PC-3 (cell line): ENCODE data around the gene PGA3. TPM values are rescaled to one million over a fixed set of nuclear protein-coding genes. Genes with fewer than 3 reads are reported as not detected.

Experiments
- ATAC-seq: fragments of 200-7000 bp; cut with Tn5 transposase; 2 replicates; pipeline ENCODE4 v1.9.1; 2020; ENCODE audit warnings: mild to moderate bottlenecking, moderate library complexity
- BruUV-seq: library from RNA; stranded (reverse); fragments of 400-500 nt; replicated peaks from 2 replicates; lab custom pipeline; 2021; lab: Mats Ljungman, UMichigan
- CTCF ChIA-PET: fragments of 300-600 bp; sonication (Branson Sonifier 250); formaldehyde crosslinking; loops from one replicate; lab custom pipeline; 2022; ENCODE audit warnings: antibody characterized with exemption; lab: Charles Lee
- POLR2A ChIA-PET: fragments of 300-600 bp; sonication (Branson Sonifier 250); formaldehyde crosslinking; loops from one replicate; lab custom pipeline; 2022; ENCODE audit warnings: antibody characterized with exemption; ENCODE audit not compliant: unreplicated experiment; lab: Charles Lee
- DNase-seq: peaks from one replicate; pipeline ENCODE4 v3.0.0-alpha.2; 2015
- H2AFZ ChIP-seq: fragments of 300-600 bp; sonication (generic); 2 replicates; pipeline ENCODE4 v1.6.0; 2016; ENCODE audit warnings: antibody characterized with exemption, low read length
- H3F3A ChIP-seq: fragments of 300-600 bp; sonication (generic); one replicate; pipeline ENCODE4 v1.6.0; 2017; ENCODE audit warnings: antibody characterized with exemption, low read length, control low read depth, mild to moderate bottlenecking; ENCODE audit not compliant: unreplicated experiment
- H3K27ac ChIP-seq: fragments of 300-600 bp; sonication (generic); 2 replicates; pipeline ENCODE4 v1.5.1; 2016; ENCODE audit warnings: mild to moderate bottlenecking, low read length
- H3K27me3 ChIP-seq: fragments of 300-600 bp; sonication (generic); 2 replicates; pipeline ENCODE4 v1.6.1; 2016; ENCODE audit warnings: low read length, mixed read lengths
- H3K36me3 ChIP-seq: fragments of 300-600 bp; sonication (generic); 2 replicates; pipeline ENCODE4 v1.6.1; 2016; ENCODE audit warnings: low read depth, mixed run types, low read length, mixed read lengths
- H3K4me1 ChIP-seq: fragments of 300-600 bp; sonication (generic); 2 replicates; pipeline ENCODE4 v1.5.1; 2016; ENCODE audit warnings: low read length; ENCODE audit not compliant: insufficient read depth
- H3K4me2 ChIP-seq: fragments of 300-600 bp; sonication (generic); 2 replicates; pipeline ENCODE4 v1.6.0; 2016; ENCODE audit warnings: low read length
- H3K4me3 ChIP-seq: fragments of 300-600 bp; sonication (generic); 2 replicates; pipeline ENCODE4 v1.5.1; 2016; ENCODE audit warnings: mild to moderate bottlenecking, low read length, mixed read lengths
- H3K79me2 ChIP-seq: fragments of 300-600 bp; sonication (generic); 2 replicates; pipeline ENCODE4 v1.6.1; 2017; ENCODE audit warnings: low read length, mixed read lengths
- H3K9ac ChIP-seq: fragments of 300-600 bp; sonication (generic); 2 replicates; pipeline ENCODE4 v1.6.0; 2016; ENCODE audit warnings: mild to moderate bottlenecking, low read length
- H3K9me2 ChIP-seq: fragments of 300-600 bp; sonication (generic); replicated peaks from 2 replicates; pipeline ENCODE4 v1.6.1; 2016; ENCODE audit warnings: mixed run types, low read length, mixed read lengths
- H3K9me3 ChIP-seq: fragments of 300-600 bp; sonication (generic); 2 replicates; pipeline ENCODE4 v1.6.1; 2016; ENCODE audit warnings: low read length, mixed read lengths
- H4K20me1 ChIP-seq: fragments of 300-600 bp; sonication (generic); 2 replicates; pipeline ENCODE4 v1.6.1; 2016; ENCODE audit warnings: low read length, mixed read lengths
- CTCF ChIP-seq: fragments of 300-600 bp; sonication (generic); conservative IDR thresholded peaks from 2 replicates; pipeline ENCODE4 v1.5.1; 2017; ENCODE audit warnings: antibody characterized with exemption, low read depth, mild to moderate bottlenecking, low read length
- EZH2 ChIP-seq: fragments of 300-600 bp; sonication (generic); IDR thresholded peaks from one replicate; pipeline ENCODE4 v1.6.1; 2017; ENCODE audit warnings: antibody characterized with exemption, mild to moderate bottlenecking, low read length; ENCODE audit not compliant: unreplicated experiment
- EZH2phosphoT487 ChIP-seq: fragments of 300-600 bp; sonication (generic); IDR thresholded peaks from 2 replicates; pipeline ENCODE4 v1.6.1; 2018; ENCODE audit warnings: mild to moderate bottlenecking, antibody characterized with exemption, low read length, borderline replicate concordance
- intact Hi-C: fragments of 100-400 bp; cut with micrococcal nuclease; formaldehyde crosslinking; loops from 2 replicates; pipeline ENCODE4 v1.9.0; 2023
- total RNA-seq: library from RNA; depleted of rRNA; stranded (reverse); fragments of >200 nt; gene quantifications from 2 replicates; pipeline ENCODE4 v1.2.3, GENCODE V29; 2014

Gene PGA3
- total RNA-seq, 1 experiment from 2014 or later: not detected

- H4K20me1 ChIP-seq: no peaks in the 10 kb centered on the region
- H3K9ac ChIP-seq: no peak overlapping the region
- H3K79me2 ChIP-seq: no peaks in the 10 kb centered on the region
- H2AFZ ChIP-seq: no peak overlapping the region
- H3K27me3 ChIP-seq: no peaks in the 10 kb centered on the region
- CTCF ChIA-PET: interaction anchor here (0.7 kb wide), 1 partner anchor 29 kb away, joined by 3 read pairs; no protein-coding TSS in a partner anchor
- no peaks in the 10 kb centered on the region for H3K9me2 ChIP-seq
- H3K9me3 ChIP-seq: peaks cover 6% of the 10 kb centered on the region
- no peaks in the 10 kb centered on the region for H3K4me1 ChIP-seq
- POLR2A ChIA-PET: no interaction called here
- intact Hi-C loops: loop anchor here (1.0 to 5.0 kb wide), 5 partner anchors 58 to 412 kb away; no protein-coding TSS in a partner anchor
- no peaks in the 10 kb centered on the region for H3F3A ChIP-seq
- H3K27ac ChIP-seq: no peak overlapping the region
- no peaks in the 10 kb centered on the region for H3K36me3 ChIP-seq
- H3K4me3 ChIP-seq: no peak overlapping the region
- ATAC-seq (peak; percentile 87), DNase-seq (peak; percentile 91)
- H3K4me2 ChIP-seq: no peak overlapping the region
- TF ChIP-seq CTCF (peak; percentile 94), EZH2 (no peak), EZH2phosphoT487 (no peak)
- BruUV-seq: no TSS peak
These were observed 15.7 kb upstream of the PGA3 start for GRCh38 chr11:61187505-61188130.

- no peaks in the 10 kb centered on the region for H3K9me2 ChIP-seq
- H3K9ac ChIP-seq: no peak overlapping the region
- intact Hi-C loops: loop anchor here (5.0 kb wide), 1 partner anchor 273 kb away; no protein-coding TSS in a partner anchor
- H3K4me3 ChIP-seq: no peak overlapping the region
- no peaks in the 10 kb centered on the region for H4K20me1 ChIP-seq
- no peaks in the 10 kb centered on the region for H3K36me3 ChIP-seq
- DNase-seq (no peak), ATAC-seq (no peak)
- no peaks in the 10 kb centered on the region for H3F3A ChIP-seq
- TF ChIP-seq EZH2 (no peak), CTCF (no peak), EZH2phosphoT487 (no peak)
- peaks cover 6% of the 10 kb centered on the region for H3K9me3 ChIP-seq
- no peaks in the 10 kb centered on the region for H3K79me2 ChIP-seq
- CTCF ChIA-PET: no interaction called here
- H3K27ac ChIP-seq: no peak overlapping the region
- POLR2A ChIA-PET: no interaction called here
- H3K4me1 ChIP-seq: no peaks in the 10 kb centered on the region
- H3K4me2 ChIP-seq: no peak overlapping the region
- no peak overlapping the region for H2AFZ ChIP-seq
- H3K27me3 ChIP-seq: 0 out of 2 replicates have a peak, but pooled peaks cover 2% of the 10 kb centered on the region
- no TSS peak for BruUV-seq
These were observed 13.4 kb upstream of the PGA3 start for GRCh38 chr11:61189933-61190332.

- Histone ChIP-seq H4K20me1 (no peaks in the 10 kb centered on the region), H3K9ac (no peak overlapping the region), H3K79me2 (no peaks in the 10 kb centered on the region), H3K4me3 (no peak overlapping the region), H3K4me1 (no peaks in the 10 kb centered on the region), H3K9me2 (no peaks in the 10 kb centered on the region), H3F3A (no peaks in the 10 kb centered on the region), H3K27me3 (peaks cover 20% of the 10 kb centered on the region; the same call in 1 of the 2 replicates), H3K27ac (no peak overlapping the region), H2AFZ (no peak overlapping the region), H3K4me2 (no peak overlapping the region), H3K36me3 (no peaks in the 10 kb centered on the region), H3K9me3 (peaks cover 8% of the 10 kb centered on the region)
- TF ChIP-seq CTCF (no peak), EZH2 (no peak), EZH2phosphoT487 (no peak)
- DNase-seq (no peak), ATAC-seq (no peak)
- ChIA-PET CTCF (no interaction called here), POLR2A (no interaction called here)
- BruUV-seq: no TSS peak
- intact Hi-C loops: no loop called here
These were observed 9.7 kb upstream of the PGA3 start for GRCh38 chr11:61193596-61193995.
